HCT116 (cell line): Measurements from ENCODE around the gene BTBD6. TPM values are rescaled to one million over a fixed set of nuclear protein-coding genes. Genes with fewer than 3 reads are reported as not detected.

ENCODE experiments used
- ATAC-seq: fragments of 200-7000 bp; cut with Tn5 transposase; 2 replicates; pipeline ENCODE4 v1.9.1; 2020; ENCODE audit warnings: mild to moderate bottlenecking, moderate library complexity
- BruUV-seq: library from RNA; stranded (reverse); fragments of 400-500 nt; replicated peaks from 2 replicates; lab custom pipeline; 2021; lab: Mats Ljungman, UMichigan
- CTCF ChIA-PET: fragments of 300-600 bp; sonication (Branson Sonifier 250); formaldehyde crosslinking; loops from one replicate; lab custom pipeline; 2021; ENCODE audit warnings: antibody characterized with exemption; lab: Charles Lee
- POLR2A ChIA-PET: fragments of 300-600, 350-600 bp; sonication (Branson Sonifier 250); formaldehyde crosslinking; loops from one replicate; lab custom pipeline; 2021; ENCODE audit warnings: antibody characterized with exemption; lab: Charles Lee
- RAD21 ChIA-PET, 2 experiments: fragments of 300-600 bp; sonication (Branson Sonifier 250); formaldehyde crosslinking; loops; one replicate each; lab custom pipeline; 2023; ENCODE audit warnings: low total read pairs in 2 of 2; ENCODE audit not compliant: uncharacterized antibody in 2 of 2, unreplicated experiment in 2 of 2, low non-redundant PET in 1 of 2; lab: Charles Lee
- DNase-seq: peaks from one replicate; pipeline ENCODE4 v3.0.0-alpha.2; 2010; ENCODE audit warnings: low read depth, low spot score
- H2AFZ ChIP-seq: fragments of 200-600 bp; shearing (Covaris generic), sonication (generic); 2 replicates; pipeline ENCODE4 v1.6.1; 2017; ENCODE audit warnings: low read depth, mixed run types, mixed read lengths, antibody characterized with exemption, low read length; ENCODE audit not compliant: poor library complexity, severe bottlenecking
- H3K27ac ChIP-seq: 2 replicates; pipeline ENCODE4 v1.5.1; 2012; ENCODE audit warnings: low read depth, low read length
- H3K27me3 ChIP-seq: fragments of 200-600 bp; sonication (generic); 2 replicates; pipeline ENCODE4 v1.6.1; 2016; ENCODE audit warnings: mixed run types, low read length, mixed read lengths; ENCODE audit not compliant: insufficient read depth
- H3K36me3 ChIP-seq, 2 experiments: fragments of 200-500 bp in 1 of 2; fragments of 200-600 bp in 1 of 2; sonication (Bioruptor generic) in 1 of 2; sonication (generic) in 1 of 2; 2 replicates each; pipeline versions ENCODE4 v1.5.1 to v1.6.1; 2014 to 2016; ENCODE audit warnings: low read length in 2 of 2, inconsistent platforms in 1 of 2, mixed read lengths in 1 of 2, mixed run types in 1 of 2; ENCODE audit not compliant: insufficient read depth in 2 of 2, control insufficient read depth in 1 of 2
- H3K4me1 ChIP-seq, 2 experiments: fragments of 200-600 bp in 1 of 2; sonication (generic) in 1 of 2; 2 replicates each; pipeline versions ENCODE4 v1.5.1 to v1.6.1; 2012 to 2017; ENCODE audit warnings: low read length in 2 of 2, inconsistent platforms in 1 of 2, mild to moderate bottlenecking in 1 of 2, mixed read lengths in 1 of 2, mixed run types in 1 of 2, moderate library complexity in 1 of 2; ENCODE audit not compliant: insufficient read depth in 2 of 2, control insufficient read depth in 1 of 2
- H3K4me2 ChIP-seq: fragments of 200-600 bp; sonication (generic); 2 replicates; pipeline ENCODE4 v1.6.1; 2017; ENCODE audit warnings: mixed run types, low read length, mixed read lengths
- H3K4me3 ChIP-seq, 2 experiments: fragments of 200-600 bp in 1 of 2; sonication (generic) in 1 of 2; replicated peaks in 1 of 2; 2 replicates each; pipeline ENCODE4 v1.5.1; 2011 to 2016; ENCODE audit warnings: low read length in 2 of 2, control low read depth in 1 of 2, low read depth in 1 of 2, mild to moderate bottlenecking in 1 of 2, mixed read lengths in 1 of 2, mixed run types in 1 of 2
- H3K79me2 ChIP-seq: fragments of 200-600 bp; sonication (generic); 2 replicates; pipeline ENCODE4 v1.6.1; 2017; ENCODE audit warnings: mild to moderate bottlenecking, mixed run types, low read length, moderate library complexity, mixed read lengths; ENCODE audit not compliant: insufficient read depth
- H3K9ac ChIP-seq: fragments of 200-600 bp; sonication (generic); 2 replicates; pipeline ENCODE4 v1.6.1; 2016; ENCODE audit warnings: low read length, mixed read lengths
- H3K9me2 ChIP-seq: fragments of 200-600 bp; sonication (generic), shearing (Covaris generic); 2 replicates; pipeline ENCODE4 v1.6.1; 2017; ENCODE audit warnings: mixed run types, mild to moderate bottlenecking, moderate library complexity; ENCODE audit not compliant: insufficient read depth
- H3K9me3 ChIP-seq, 2 experiments: fragments of 200-500 bp in 1 of 2; fragments of 200-600 bp in 1 of 2; sonication (Bioruptor generic) in 1 of 2; sonication (generic) in 1 of 2; 2 replicates each; pipeline ENCODE4 v1.6.1; 2014 to 2017; ENCODE audit warnings: low read length in 2 of 2, mixed read lengths in 2 of 2, inconsistent platforms in 1 of 2, low read depth in 1 of 2, mild to moderate bottlenecking in 1 of 2, mixed run types in 1 of 2, moderate library complexity in 1 of 2; ENCODE audit not compliant: control insufficient read depth in 1 of 2, insufficient read depth in 1 of 2
- H4K20me1 ChIP-seq: fragments of 200-600 bp; sonication (generic), shearing (Covaris generic); 2 replicates; pipeline ENCODE4 v1.6.1; 2017; ENCODE audit warnings: mixed run types, mild to moderate bottlenecking, moderate library complexity; ENCODE audit not compliant: insufficient read depth
- CBX3 ChIP-seq: IDR thresholded peaks from 2 replicates; pipeline ENCODE4 v1.6.1; 2012; ENCODE audit warnings: low read depth
- EGR1 ChIP-seq: IDR thresholded peaks from 2 replicates; pipeline ENCODE4 v1.6.1; 2012; ENCODE audit warnings: low read depth
- JUND ChIP-seq: IDR thresholded peaks from 2 replicates; pipeline ENCODE4 v1.6.1; 2012
- POLR2AphosphoS5 ChIP-seq: IDR thresholded peaks from 2 replicates; pipeline ENCODE4 v1.6.1; 2011; ENCODE audit warnings: mild to moderate bottlenecking, low read depth, low read length, moderate library complexity
- RAD21 ChIP-seq: IDR thresholded peaks from 2 replicates; pipeline ENCODE4 v1.6.1; 2012; ENCODE audit warnings: low read depth, mild to moderate bottlenecking
- SP1 ChIP-seq: IDR thresholded peaks from 2 replicates; pipeline ENCODE4 v1.6.1; 2012; ENCODE audit warnings: low read depth
- SRF ChIP-seq: IDR thresholded peaks from 2 replicates; pipeline ENCODE4 v1.6.1; 2012; ENCODE audit warnings: low read depth
- TCF7L2 ChIP-seq: IDR thresholded peaks from 2 replicates; pipeline ENCODE4 v1.7.0; 2011; ENCODE audit warnings: borderline replicate concordance, inconsistent platforms; ENCODE audit not compliant: insufficient read depth, insufficient read length; ENCODE audit errors: extremely low read depth
- intact Hi-C: fragments of 100-400 bp; cut with micrococcal nuclease; formaldehyde crosslinking; loops from 2 replicates; pipeline ENCODE4 v1.10.0; 2022
- total RNA-seq: library from RNA; stranded (reverse); gene quantifications from one replicate; pipeline ENCODE4 v1.2.1, GENCODE V29; 2021; ENCODE audit not compliant: unreplicated experiment
- TF ChIP-seq, protein P1 (sequence below): IDR thresholded peaks from 2 replicates; pipeline ENCODE4 v1.6.1; 2012
- TF ChIP-seq, protein P2 (sequence below): IDR thresholded peaks from 2 replicates; pipeline ENCODE4 v1.6.1; 2012; ENCODE audit warnings: low read depth
- TF ChIP-seq, protein P3 (sequence below): IDR thresholded peaks from 2 replicates; pipeline ENCODE4 v1.6.1; 2011; ENCODE audit warnings: mild to moderate bottlenecking, low read length, moderate library complexity; ENCODE audit not compliant: insufficient replicate concordance; ENCODE audit errors: extremely low read depth
- TF ChIP-seq, protein P4 (sequence below), 3 experiments: fragments of 200-600 bp in 1 of 3; sonication (generic) in 1 of 3; IDR thresholded peaks in 2 of 3; conservative IDR thresholded peaks in 1 of 3; 2 replicates each; pipeline ENCODE4 v1.5.1; 2012 to 2017; ENCODE audit warnings: low read depth in 2 of 3, low read length in 2 of 3, antibody characterized with exemption in 1 of 3, borderline replicate concordance in 1 of 3, control low read depth in 1 of 3, mild to moderate bottlenecking in 1 of 3, mixed read lengths in 1 of 3, mixed run types in 1 of 3, moderate library complexity in 1 of 3; ENCODE audit not compliant: insufficient read depth in 1 of 3

BTBD6 gene
- total RNA-seq, 1 experiment from 2014 or later = 35.9 TPM

DNA sequence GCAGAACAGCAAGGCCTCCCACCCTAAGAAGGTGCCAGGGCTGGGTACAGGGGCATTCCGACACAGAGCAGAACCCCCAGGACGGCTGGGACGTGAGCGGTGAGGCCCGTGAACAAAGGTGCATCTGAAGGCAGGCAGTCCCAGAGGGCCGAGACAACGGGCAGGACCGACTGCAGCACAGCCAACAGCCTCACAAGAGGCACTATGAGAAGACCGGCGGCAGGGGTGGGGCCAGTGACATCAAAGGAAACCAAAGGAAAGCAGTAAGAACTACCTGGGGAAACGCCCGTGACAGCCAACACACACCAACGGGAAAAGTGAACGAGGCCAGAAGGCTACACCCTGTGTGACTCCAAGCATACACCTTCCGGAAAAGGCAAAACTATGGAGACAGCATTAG lies 9.1 kb downstream of the BTBD6 start:
- POLR2A ChIA-PET = no interaction called here
- intact Hi-C loops = no loop called here
- TF ChIP-seq, protein P1, sequence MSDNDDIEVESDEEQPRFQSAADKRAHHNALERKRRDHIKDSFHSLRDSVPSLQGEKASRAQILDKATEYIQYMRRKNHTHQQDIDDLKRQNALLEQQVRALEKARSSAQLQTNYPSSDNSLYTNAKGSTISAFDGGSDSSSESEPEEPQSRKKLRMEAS = no peak
- TF ChIP-seq POLR2AphosphoS5 (no peak), EGR1 (no peak), TCF7L2 (no peak), SRF (no peak), CBX3 (no peak), JUND (no peak), RAD21 (no peak), SP1 (no peak)
- TF ChIP-seq, protein P2, sequence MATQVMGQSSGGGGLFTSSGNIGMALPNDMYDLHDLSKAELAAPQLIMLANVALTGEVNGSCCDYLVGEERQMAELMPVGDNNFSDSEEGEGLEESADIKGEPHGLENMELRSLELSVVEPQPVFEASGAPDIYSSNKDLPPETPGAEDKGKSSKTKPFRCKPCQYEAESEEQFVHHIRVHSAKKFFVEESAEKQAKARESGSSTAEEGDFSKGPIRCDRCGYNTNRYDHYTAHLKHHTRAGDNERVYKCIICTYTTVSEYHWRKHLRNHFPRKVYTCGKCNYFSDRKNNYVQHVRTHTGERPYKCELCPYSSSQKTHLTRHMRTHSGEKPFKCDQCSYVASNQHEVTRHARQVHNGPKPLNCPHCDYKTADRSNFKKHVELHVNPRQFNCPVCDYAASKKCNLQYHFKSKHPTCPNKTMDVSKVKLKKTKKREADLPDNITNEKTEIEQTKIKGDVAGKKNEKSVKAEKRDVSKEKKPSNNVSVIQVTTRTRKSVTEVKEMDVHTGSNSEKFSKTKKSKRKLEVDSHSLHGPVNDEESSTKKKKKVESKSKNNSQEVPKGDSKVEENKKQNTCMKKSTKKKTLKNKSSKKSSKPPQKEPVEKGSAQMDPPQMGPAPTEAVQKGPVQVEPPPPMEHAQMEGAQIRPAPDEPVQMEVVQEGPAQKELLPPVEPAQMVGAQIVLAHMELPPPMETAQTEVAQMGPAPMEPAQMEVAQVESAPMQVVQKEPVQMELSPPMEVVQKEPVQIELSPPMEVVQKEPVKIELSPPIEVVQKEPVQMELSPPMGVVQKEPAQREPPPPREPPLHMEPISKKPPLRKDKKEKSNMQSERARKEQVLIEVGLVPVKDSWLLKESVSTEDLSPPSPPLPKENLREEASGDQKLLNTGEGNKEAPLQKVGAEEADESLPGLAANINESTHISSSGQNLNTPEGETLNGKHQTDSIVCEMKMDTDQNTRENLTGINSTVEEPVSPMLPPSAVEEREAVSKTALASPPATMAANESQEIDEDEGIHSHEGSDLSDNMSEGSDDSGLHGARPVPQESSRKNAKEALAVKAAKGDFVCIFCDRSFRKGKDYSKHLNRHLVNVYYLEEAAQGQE = no peak
- TF ChIP-seq, protein P3, sequence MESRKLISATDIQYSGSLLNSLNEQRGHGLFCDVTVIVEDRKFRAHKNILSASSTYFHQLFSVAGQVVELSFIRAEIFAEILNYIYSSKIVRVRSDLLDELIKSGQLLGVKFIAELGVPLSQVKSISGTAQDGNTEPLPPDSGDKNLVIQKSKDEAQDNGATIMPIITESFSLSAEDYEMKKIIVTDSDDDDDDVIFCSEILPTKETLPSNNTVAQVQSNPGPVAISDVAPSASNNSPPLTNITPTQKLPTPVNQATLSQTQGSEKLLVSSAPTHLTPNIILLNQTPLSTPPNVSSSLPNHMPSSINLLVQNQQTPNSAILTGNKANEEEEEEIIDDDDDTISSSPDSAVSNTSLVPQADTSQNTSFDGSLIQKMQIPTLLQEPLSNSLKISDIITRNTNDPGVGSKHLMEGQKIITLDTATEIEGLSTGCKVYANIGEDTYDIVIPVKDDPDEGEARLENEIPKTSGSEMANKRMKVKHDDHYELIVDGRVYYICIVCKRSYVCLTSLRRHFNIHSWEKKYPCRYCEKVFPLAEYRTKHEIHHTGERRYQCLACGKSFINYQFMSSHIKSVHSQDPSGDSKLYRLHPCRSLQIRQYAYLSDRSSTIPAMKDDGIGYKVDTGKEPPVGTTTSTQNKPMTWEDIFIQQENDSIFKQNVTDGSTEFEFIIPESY = no peak
- TF ChIP-seq, protein P4, sequence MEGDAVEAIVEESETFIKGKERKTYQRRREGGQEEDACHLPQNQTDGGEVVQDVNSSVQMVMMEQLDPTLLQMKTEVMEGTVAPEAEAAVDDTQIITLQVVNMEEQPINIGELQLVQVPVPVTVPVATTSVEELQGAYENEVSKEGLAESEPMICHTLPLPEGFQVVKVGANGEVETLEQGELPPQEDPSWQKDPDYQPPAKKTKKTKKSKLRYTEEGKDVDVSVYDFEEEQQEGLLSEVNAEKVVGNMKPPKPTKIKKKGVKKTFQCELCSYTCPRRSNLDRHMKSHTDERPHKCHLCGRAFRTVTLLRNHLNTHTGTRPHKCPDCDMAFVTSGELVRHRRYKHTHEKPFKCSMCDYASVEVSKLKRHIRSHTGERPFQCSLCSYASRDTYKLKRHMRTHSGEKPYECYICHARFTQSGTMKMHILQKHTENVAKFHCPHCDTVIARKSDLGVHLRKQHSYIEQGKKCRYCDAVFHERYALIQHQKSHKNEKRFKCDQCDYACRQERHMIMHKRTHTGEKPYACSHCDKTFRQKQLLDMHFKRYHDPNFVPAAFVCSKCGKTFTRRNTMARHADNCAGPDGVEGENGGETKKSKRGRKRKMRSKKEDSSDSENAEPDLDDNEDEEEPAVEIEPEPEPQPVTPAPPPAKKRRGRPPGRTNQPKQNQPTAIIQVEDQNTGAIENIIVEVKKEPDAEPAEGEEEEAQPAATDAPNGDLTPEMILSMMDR (IDR thresholded peaks at IDR 0.05 in 2 of 3, conservative IDR thresholded peaks at IDR 0.05 in 1 of 3; ENCODE audit: borderline replicate concordance in 1 of 3, insufficient read depth in 1 of 3, low read depth in 2 of 3, low read length in 2 of 3) = no peak

More for the DNA sequence above, 9.1 kb downstream of the BTBD6 start:
- Histone ChIP-seq H4K20me1 (no peaks in the 10 kb centered on the region), H3K79me2 (no peaks in the 10 kb centered on the region), H3K4me1 (no peaks in the 10 kb centered on the region), H3K36me3 (no peaks in the 10 kb centered on the region), H3K4me3 (no peak overlapping the region), H3K9ac (no peak overlapping the region), H3K27me3 (no peaks in the 10 kb centered on the region), H3K9me2 (no peaks in the 10 kb centered on the region), H2AFZ (no peak overlapping the region), H3K4me2 (no peak overlapping the region), H3K27ac (no peak overlapping the region), H3K9me3 (no peaks in the 10 kb centered on the region)
- RAD21 ChIA-PET = no interaction called here
- BruUV-seq = no TSS peak
- no peak for ATAC-seq
- CTCF ChIA-PET = no interaction called here
- DNase-seq = no peak
